CD4-positive, alpha-beta T cell treated with Interleukin-21 for 1 hour (primary cell): ENCODE results near the gene CCDC154.
A peak's percentile ranks its signal among the peaks of the same experiment; 100 is the strongest.
"Not testable (repeated sequence)": the region's sequence is repeated elsewhere in the genome, so short reads cannot be mapped to it uniquely, and the experiment has no call there.

Experiments
- DNase-seq: peaks from one replicate; pipeline ENCODE4 v3.0.0-alpha.2; 2020

The CCDC154 gene

GRCh38 chr16:1443980-1444729 is at the start of gene CCDC154:
CCDC154 (minus strand) TSS chr16:1444556; CDS start chr16:1444322, 234 bp downstream.
- DNase-seq, result no peak

- DNase-seq, result no peak
Observed at GRCh38 chr16:1493746-1494094, 49.4 kb upstream of the CCDC154 start.

GRCh38 chr16:1492923-1493745 is 48.8 kb upstream of the CCDC154 start, which contains the start of gene TELO2:
TELO2 (plus strand) TSS chr16:1493360; CDS start chr16:1494282, 922 bp downstream.
- DNase-seq, result peak; percentile 90

GRCh38 chr16:1492082-1492922 is 47.9 kb upstream of the CCDC154 start:
- DNase-seq, result no peak

GRCh38 chr16:1491327-1491726 is 47.0 kb upstream of the CCDC154 start:
- no peak for DNase-seq

GRCh38 chr16:1489077-1489476 is 44.7 kb upstream of the CCDC154 start:
- DNase-seq, result no peak

GRCh38 chr16:1488619-1489018 is 44.3 kb upstream of the CCDC154 start, which contains the start of gene PTX4:
PTX4 (minus strand) TSS chr16:1488944; CDS start chr16:1488909, 35 bp downstream.
- DNase-seq, result no peak

- no peak for DNase-seq
Observed at GRCh38 chr16:1488054-1488601, 43.8 kb upstream of the CCDC154 start.

- no peak for DNase-seq
Observed at GRCh38 chr16:1487395-1488053, 43.2 kb upstream of the CCDC154 start.

GRCh38 chr16:1486551-1487390 is 42.4 kb upstream of the CCDC154 start:
- no peak for DNase-seq

- DNase-seq, result no peak
Observed at GRCh38 chr16:1485847-1486496, 41.6 kb upstream of the CCDC154 start.

GRCh38 chr16:1481906-1482835 is 37.8 kb upstream of the CCDC154 start:
- DNase-seq, result no peak

GRCh38 chr16:1478937-1479336 is 34.6 kb upstream of the CCDC154 start:
- DNase-seq, result not testable (repeated sequence)

- no peak for DNase-seq
Observed at GRCh38 chr16:1477033-1477432, 32.7 kb upstream of the CCDC154 start.

GRCh38 chr16:1475552-1476114 is 31.3 kb upstream of the CCDC154 start:
- DNase-seq, result no peak

GRCh38 chr16:1474796-1475551 is 30.6 kb upstream of the CCDC154 start, which contains the start of gene CLCN7:
CLCN7 (minus strand) TSS chr16:1475028; CDS start chr16:1474974, 54 bp downstream.
- DNase-seq, result peak; percentile 86

GRCh38 chr16:1474082-1474795 is 29.9 kb upstream of the CCDC154 start:
- DNase-seq, result no peak
